Skeletal muscle tissue (tissue), 4 donors: ENCODE measurements around the gene IMMP2L. TPM values are rescaled to one million over a fixed set of nuclear protein-coding genes. Genes with fewer than 3 reads are reported as not detected.

Source experiments
- H3K27ac ChIP-seq: one replicate; pipeline ENCODE4 v1.7.0; 2013; ENCODE audit warnings: mild to moderate bottlenecking, low read depth, low read length, inconsistent platforms
- H3K27me3 ChIP-seq, 3 donors: one replicate each; pipeline ENCODE4 v1.7.0; 2013; ENCODE audit warnings: low read length in 3 of 3; ENCODE audit not compliant: control insufficient read depth in 3 of 3, insufficient read depth in 3 of 3
- H3K36me3 ChIP-seq, 3 donors: one replicate each; pipeline ENCODE4 v1.7.0; 2013; ENCODE audit warnings: low read length in 3 of 3; ENCODE audit not compliant: control insufficient read depth in 3 of 3, insufficient read depth in 3 of 3
- H3K4me1 ChIP-seq, 3 donors: one replicate each; pipeline ENCODE4 v1.7.0; 2013; ENCODE audit warnings: low read length in 3 of 3, mild to moderate bottlenecking in 3 of 3; ENCODE audit not compliant: control insufficient read depth in 3 of 3, insufficient read depth in 3 of 3
- H3K4me3 ChIP-seq, 3 donors: one replicate each; pipeline ENCODE4 v1.7.0; 2013; ENCODE audit warnings: low read length in 3 of 3
- H3K9ac ChIP-seq, 3 donors: one replicate each; pipeline ENCODE4 v1.7.0; 2013; ENCODE audit warnings: low read length in 3 of 3, mild to moderate bottlenecking in 3 of 3, moderate library complexity in 2 of 3, low read depth in 1 of 3
- H3K9me3 ChIP-seq, 3 donors: one replicate each; pipeline ENCODE4 v1.7.0; 2013; ENCODE audit warnings: low read length in 3 of 3; ENCODE audit not compliant: control insufficient read depth in 3 of 3
- total RNA-seq: library from RNA; depleted of rRNA; stranded (reverse); fragments of >200 nt; gene quantifications from one replicate; pipeline ENCODE4 v1.2.3, GENCODE V29; 2014
- donor health status: Osteomylitis.

IMMP2L gene
- total RNA-seq, 1 donor from 2014 or later = 15.7 TPM

DNA sequence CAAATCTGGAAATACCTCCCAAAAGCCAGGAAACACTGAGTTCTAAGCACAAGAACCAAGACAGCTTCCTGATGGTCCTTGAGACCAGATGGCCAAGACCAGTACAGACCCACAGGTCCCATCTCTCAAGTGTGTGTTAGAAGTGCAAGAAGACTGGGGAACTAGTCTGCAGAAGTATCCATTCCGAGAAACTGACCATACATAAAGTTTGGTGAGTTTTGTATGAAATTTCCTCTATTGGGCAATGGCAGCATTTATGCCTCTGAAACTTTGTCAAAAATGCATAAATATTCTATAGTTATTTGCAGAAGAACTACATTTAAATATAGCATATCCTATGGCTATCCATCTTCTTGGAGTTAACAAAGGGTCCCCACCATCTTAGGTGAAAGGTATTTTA is 333.9 kb downstream of the IMMP2L start:
- Histone ChIP-seq H3K9ac (no peak overlapping the region), H3K9me3 (no peaks in the 10 kb centered on the region), H3K27ac (no peak overlapping the region), H3K36me3 (no peaks in the 10 kb centered on the region), H3K27me3 (no peaks in the 10 kb centered on the region), H3K4me3 (no peak overlapping the region), H3K4me1 (peaks cover 2 to 9% (median 6%) of the 10 kb centered on the region in 3 donors)

DNA sequence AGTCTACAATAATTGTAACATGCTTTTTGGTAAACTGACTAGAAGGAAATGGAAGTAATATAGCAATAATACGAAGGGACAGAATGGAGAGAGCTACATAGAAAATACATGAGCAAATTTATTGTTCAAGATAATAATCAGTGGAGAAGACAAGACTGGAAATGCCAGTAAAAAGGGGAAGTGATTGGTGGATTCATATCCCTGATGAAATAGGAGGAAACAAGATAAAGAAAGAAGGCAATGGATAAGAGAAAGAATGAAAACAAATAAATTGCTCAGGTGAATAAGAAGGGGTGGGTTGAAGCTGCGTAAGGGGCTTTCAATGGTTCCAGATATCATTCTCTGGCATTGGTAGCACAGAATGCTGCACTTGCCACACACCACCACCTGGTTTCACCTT is 335.5 kb downstream of the IMMP2L start:
- Histone ChIP-seq H3K27ac (no peak overlapping the region), H3K4me1 (peaks cover 2 to 6% (median 3%) of the 10 kb centered on the region in 3 donors), H3K27me3 (no peaks in the 10 kb centered on the region)

DNA sequence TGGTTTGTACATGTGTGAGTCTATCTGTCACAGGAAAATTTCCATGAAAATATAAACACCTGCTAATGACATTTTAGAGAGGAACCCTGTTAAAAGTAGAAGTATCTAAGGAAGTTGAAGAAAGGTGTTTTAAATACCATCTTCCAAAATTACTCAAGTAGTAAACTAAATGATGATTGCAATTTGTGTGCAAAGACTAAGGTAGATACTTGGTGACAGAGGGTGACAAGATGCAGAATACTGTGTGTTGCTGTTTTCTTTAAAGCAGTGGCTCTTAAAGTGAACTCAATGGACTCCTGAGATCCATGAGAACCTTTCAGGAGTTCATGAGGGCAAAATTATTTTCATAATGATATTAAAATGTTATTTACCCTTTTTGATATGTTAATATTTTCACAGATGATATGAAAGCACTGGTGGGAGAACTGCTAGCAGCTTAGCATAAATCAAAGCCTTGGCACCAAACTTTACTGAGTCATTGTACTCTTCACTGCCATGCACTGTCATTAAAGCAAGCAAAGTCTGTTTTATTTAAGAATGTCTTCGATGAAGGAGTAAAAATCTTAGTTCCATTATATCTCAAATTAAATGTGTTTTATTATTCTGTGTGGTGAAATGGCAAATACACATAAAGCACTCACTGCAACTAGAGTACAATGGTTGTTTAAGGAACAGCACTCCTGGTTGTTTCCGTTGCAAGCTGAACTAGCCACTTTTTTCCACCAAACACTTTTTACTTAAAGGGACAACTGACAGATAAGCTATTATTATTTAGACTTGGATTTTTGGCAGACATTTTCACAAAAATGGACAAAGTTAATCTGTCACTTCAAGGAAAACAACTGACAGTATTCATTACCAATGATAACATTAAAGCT is 337.7 kb downstream of the IMMP2L start:
- no peak overlapping the region for H3K4me3 ChIP-seq
- no peak overlapping the region for H3K27ac ChIP-seq
- no peak overlapping the region for H3K9ac ChIP-seq
- H3K4me1 ChIP-seq = peaks cover 2 to 6% (median 3%) of the 10 kb centered on the region in 3 donors
- H3K27me3 ChIP-seq = no peaks in the 10 kb centered on the region
- no peaks in the 10 kb centered on the region for H3K9me3 ChIP-seq
- no peaks in the 10 kb centered on the region for H3K36me3 ChIP-seq

More for the DNA sequence above, 335.5 kb downstream of the IMMP2L start:
- no peak overlapping the region for H3K9ac ChIP-seq
- H3K9me3 ChIP-seq = no peaks in the 10 kb centered on the region
- H3K36me3 ChIP-seq = no peaks in the 10 kb centered on the region
- H3K4me3 ChIP-seq = no peak overlapping the region

DNA sequence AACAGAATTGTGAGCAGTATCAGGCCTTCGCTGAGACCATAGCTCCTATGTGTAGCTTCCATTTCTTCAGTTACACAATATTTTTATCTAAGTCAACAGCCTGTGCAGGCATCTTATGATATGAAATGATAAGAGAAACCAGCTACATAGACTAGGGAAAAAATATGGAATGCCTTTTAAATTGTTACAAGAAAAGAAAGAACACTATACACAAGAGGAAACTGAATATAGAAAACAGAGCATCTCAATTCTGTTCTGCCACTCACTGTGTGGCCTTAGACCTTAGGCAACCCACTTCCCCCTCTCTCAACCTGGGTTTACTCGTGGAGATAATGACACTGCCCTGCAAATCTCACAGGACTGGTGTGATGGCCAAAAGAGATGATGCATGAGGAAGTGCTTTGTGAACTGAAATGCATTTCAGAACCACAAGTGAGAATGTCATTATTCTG is 338.5 kb downstream of the IMMP2L start:
- Histone ChIP-seq H3K9ac (no peak overlapping the region), H3K27ac (no peak overlapping the region), H3K9me3 (no peaks in the 10 kb centered on the region)

DNA sequence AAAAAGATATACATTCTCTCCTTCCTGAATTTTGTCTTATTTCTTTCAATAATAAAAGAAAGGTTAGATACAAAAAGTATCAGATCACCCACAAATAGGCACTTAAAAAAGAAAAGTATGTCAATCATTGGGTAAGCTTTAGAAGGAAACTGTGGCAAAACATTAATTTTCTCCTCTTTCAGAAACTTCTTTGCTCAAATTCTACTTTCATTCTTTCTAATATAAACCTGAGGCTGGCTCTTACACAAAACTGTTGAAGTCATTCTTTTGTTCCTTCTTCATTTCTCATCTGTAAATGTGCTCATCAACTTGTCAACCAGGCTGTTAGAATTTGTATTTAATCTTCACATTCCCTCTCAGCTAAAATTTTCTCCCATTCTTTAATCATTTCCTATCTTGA is 346.7 kb downstream of the IMMP2L start:
- Histone ChIP-seq H3K36me3 (no peaks in the 10 kb centered on the region), H3K9me3 (peaks cover 0 to 2% (median 0%) of the 10 kb centered on the region in 3 donors), H3K27ac (no peak overlapping the region), H3K27me3 (no peaks in the 10 kb centered on the region), H3K4me1 (no peaks in the 10 kb centered on the region), H3K4me3 (no peak overlapping the region), H3K9ac (no peak overlapping the region)

More for the DNA sequence above, 338.5 kb downstream of the IMMP2L start:
- Histone ChIP-seq H3K4me1 (peaks cover 2 to 6% (median 3%) of the 10 kb centered on the region in 3 donors), H3K27me3 (no peaks in the 10 kb centered on the region), H3K36me3 (no peaks in the 10 kb centered on the region), H3K4me3 (no peak overlapping the region)

DNA sequence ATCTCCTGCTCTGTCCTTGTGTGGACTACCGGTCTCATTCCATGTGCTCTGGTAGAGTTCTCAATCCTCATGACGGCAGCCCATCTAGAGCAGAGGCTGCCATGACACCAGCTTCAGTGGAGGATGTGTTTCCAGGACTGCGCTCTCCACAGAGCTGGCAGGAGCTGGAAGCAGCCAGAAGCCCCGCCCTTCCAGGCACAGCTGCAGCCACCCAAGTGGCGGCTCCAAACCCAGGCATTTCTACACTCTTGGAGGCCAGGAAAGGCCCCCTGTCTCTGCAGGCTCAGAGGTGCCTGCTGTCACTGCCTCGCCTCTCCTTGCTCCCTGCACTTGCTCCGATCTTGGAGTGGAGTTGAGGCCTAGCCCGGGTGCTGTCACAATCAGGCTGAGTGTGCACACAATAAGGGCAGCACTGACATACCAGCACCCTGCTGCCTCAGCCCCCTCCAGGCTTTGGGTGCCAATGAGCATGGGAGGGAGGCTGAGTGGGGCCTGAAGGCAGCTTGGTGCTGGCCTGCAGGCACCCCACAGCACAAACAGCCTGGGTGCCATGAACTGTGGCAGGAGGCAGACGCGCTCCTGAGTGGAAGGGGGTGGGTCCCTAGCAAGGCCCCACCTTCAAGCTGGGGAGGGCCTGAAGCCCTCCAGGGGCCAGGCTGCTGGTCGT is 349.3 kb downstream of the IMMP2L start:
- H3K27ac ChIP-seq = no peak overlapping the region

DNA sequence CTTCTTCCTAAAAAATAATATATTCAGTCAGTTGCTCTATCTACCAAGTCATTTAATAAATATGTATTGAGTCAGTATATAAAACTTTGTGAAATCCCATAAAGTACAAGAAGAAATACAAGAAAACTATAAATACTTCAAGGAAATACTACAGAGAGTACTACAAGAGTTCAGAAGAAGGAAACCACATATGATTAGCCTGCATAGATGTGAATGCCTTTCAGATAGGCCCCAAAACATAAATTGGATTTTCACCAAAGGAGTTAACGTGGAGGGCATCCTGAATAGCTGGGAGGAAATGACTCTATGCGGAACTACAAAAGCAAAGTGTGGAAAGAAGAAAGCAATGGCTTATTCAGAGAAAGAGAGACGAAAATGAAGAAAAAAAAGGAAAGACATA is 351.3 kb downstream of the IMMP2L start:
- H3K4me3 ChIP-seq = no peak overlapping the region
- H3K27ac ChIP-seq = no peak overlapping the region
- H3K9me3 ChIP-seq = peaks cover 0 to 2% (median 0%) of the 10 kb centered on the region in 3 donors

More for the DNA sequence above, 349.3 kb downstream of the IMMP2L start:
- Histone ChIP-seq H3K9me3 (peaks cover 0 to 2% (median 0%) of the 10 kb centered on the region in 3 donors), H3K9ac (no peak overlapping the region), H3K4me3 (no peak overlapping the region), H3K36me3 (no peaks in the 10 kb centered on the region), H3K4me1 (no peaks in the 10 kb centered on the region), H3K27me3 (no peaks in the 10 kb centered on the region)

DNA sequence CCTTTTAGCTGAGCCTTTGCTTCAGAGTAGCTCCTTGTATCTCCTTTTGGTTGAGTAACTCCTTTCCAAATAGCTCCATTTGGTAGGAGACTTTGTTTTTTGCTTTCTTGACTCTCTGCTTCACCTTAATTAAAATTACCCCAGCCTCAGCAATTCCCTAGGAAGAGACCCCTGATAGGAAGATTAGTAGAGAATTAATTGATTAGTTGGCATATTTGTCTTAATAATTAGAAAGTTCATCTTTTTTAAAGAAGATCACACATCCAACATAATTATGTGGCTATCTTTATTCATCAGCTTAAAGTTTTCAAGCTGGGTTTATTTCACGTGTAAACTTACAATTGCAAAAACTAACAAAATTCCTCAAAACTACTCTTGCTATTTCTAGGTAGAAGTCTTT is 352.2 kb downstream of the IMMP2L start:
- H3K4me3 ChIP-seq = no peak overlapping the region
- no peak overlapping the region for H3K9ac ChIP-seq
- H3K36me3 ChIP-seq = no peaks in the 10 kb centered on the region
- H3K27me3 ChIP-seq = no peaks in the 10 kb centered on the region
- peaks cover 0 to 2% (median 0%) of the 10 kb centered on the region in 3 donors for H3K9me3 ChIP-seq
- no peaks in the 10 kb centered on the region for H3K4me1 ChIP-seq
- no peak overlapping the region for H3K27ac ChIP-seq

More for the DNA sequence above, 351.3 kb downstream of the IMMP2L start:
- Histone ChIP-seq H3K36me3 (no peaks in the 10 kb centered on the region), H3K4me1 (no peaks in the 10 kb centered on the region), H3K27me3 (no peaks in the 10 kb centered on the region), H3K9ac (no peak overlapping the region)

DNA sequence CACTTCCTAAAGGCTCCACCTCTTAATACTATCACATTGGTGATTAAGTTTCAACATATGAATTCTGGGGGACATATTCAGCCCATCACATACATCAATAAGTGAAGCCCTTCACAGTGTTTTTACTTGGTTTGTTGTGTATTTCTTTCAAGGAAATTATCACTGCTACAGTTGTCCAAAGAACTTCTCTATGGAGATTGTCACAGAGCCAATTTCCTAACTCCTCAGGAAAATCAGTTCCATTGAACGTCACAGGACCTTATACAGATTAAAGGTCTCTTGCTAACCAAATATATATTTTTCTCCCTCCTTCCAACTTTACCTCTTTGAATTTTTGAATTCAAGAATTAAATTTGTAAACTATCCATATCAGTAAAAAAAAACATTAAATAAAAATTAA is 357.0 kb downstream of the IMMP2L start:
- H3K4me1 ChIP-seq = no peaks in the 10 kb centered on the region
- H3K36me3 ChIP-seq = no peaks in the 10 kb centered on the region
- H3K27me3 ChIP-seq = no peaks in the 10 kb centered on the region
- no peaks in the 10 kb centered on the region for H3K9me3 ChIP-seq
- H3K4me3 ChIP-seq = no peak overlapping the region
- no peak overlapping the region for H3K27ac ChIP-seq
- H3K9ac ChIP-seq = no peak overlapping the region

DNA sequence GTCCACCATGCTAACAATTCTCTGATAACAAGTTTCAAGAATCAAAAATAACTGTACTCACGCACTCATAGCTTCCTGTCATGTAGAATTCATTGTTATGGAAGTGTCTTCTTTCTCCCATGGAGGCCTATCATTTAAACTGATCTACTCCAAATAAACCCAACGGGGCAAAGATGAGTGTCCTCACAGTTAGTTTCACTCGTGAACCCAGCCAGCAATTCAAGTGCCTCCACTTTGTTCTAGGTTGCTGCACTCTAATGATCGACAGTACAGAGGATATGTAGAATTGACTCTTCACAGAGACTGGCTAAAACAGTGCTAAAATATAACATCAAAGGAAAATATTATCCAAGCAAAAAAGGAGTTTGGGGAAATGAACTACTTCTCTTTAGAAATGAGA is 360.0 kb downstream of the IMMP2L start:
- H3K9me3 ChIP-seq = no peaks in the 10 kb centered on the region
- no peak overlapping the region for H3K4me3 ChIP-seq
- no peak overlapping the region for H3K27ac ChIP-seq
- H3K36me3 ChIP-seq = no peaks in the 10 kb centered on the region
- H3K4me1 ChIP-seq = peaks cover 0 to 8% (median 0%) of the 10 kb centered on the region in 3 donors
- H3K9ac ChIP-seq = no peak overlapping the region
- H3K27me3 ChIP-seq = no peaks in the 10 kb centered on the region
